Activated CD4-positive, CD25-positive, alpha-beta regulatory T cell treated with anti-CD3 and anti-CD28 coated beads, Interleukin-2, amount 50 U/mL, for 16 hours (primary cell): ENCODE results near the gene SYTL1.

Source experiments
- DNase-seq: peaks from one replicate; pipeline ENCODE4 v3.0.0-alpha.2; 2020; ENCODE audit warnings: low read depth, low spot score

SYTL1 gene

DNA sequence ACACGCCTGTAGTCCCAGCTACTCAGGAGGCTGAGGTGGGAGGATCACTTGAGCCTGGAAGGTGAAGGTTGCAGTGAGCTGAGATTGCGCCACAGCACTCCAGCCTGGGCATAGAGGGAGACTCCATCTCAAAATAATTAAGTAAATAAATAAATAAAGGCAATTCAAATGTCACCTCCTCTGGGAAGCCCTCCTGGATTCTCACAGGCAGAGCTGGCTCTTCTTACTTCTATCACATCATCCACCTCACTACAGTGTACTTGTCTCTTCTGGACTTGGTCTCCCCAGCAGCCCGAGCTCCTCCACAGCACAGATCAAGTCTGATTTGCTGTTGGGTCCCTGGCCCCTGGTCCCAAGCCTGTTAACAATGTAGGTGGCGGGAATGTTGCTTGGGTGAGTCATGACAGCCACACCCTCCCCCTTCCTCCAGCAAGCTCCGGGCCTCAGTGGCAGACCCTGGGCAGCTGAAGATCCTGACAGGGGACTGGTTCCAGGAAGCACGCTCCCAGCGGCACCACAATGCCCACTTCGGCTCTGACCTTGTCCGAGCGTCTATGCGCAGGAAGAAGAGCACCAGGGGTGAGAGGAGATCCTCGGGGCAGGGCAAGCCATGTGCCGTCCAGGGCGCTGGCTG is 5.3 kb downstream of the SYTL1 start:
- no peak for DNase-seq

DNA sequence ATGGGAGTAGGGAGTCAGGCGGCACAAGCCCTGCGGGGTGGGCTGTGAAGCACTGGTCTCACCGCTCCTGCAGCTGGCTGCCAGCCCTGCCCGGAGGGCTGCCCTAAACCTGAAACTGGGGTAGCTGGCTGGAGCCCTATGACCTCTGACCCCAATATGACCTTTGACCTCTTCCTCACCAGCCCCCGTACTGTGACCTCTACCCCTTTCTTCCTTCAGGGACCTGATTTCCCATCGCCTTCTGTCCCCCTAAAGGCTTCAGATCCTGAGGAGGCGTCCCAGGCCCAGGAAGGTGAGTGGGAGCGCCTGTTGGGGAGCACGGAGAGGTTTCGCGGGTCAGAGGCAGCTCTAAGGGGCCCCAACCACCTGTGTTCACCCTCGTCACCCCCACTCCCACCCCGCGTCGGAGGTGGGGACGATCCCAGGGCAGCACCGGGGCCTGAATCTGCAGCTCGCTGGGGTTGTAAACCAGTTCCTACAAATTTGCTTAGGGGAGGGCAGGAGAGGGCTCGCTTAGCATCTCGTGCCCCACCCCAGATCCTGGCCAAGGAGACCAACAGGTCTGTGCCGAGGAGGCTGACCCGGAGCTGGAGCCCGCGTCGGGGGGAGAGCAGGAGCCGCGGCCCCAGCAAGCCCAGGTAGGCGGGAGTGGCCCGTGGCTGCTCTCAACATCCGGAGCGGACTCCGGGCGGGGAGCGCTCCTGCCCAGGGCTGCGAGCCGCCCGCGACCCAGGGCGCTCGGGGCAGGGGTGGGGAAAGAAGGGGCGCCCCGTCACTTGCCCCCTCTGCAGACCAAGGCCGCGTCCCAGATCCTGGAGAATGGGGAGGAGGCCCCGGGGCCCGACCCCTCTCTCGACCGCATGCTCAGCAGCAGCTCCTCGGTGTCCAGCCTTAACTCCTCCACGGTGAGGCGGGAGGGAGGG is 7.3 kb downstream of the SYTL1 start:
- no peak for DNase-seq

DNA sequence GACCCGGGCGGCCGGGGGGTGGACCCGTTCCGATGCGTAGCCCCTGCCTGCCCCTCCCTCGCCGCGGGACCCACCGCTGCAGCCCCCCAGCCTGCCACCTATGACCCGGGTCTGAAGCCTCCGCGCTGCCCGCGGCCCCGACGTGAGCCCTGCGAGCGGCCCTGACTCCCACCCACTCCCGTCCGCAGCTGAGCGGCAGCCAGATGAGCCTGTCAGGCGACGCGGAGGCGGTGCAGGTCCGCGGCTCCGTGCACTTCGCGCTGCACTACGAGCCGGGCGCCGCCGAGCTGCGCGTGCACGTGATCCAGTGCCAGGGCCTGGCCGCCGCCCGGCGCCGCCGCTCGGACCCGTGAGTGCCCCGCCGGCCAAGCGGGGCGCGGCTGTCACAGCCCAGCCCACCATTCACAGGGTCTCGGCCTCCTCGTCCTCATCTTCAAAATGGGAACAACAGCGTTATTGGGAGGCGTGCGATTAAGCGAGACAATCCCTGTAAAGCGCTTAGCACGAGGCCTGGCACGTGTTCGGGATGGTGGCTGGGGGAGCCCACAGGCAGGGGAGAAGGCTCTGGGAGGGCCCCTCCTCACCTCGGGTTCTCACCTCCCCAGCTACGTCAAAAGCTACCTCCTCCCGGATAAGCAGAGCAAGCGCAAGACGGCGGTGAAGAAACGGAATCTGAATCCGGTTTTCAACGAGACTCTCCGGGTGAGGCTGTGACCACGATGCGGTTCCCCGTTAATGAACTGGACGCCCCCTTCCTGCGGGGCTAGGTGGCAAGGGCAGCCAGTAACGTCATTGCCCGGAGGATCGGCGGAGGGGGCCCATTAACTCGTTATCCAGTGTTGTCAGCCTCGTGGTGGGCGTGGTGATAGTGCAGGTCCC is 8.2 kb downstream of the SYTL1 start:
- no peak for DNase-seq

DNA sequence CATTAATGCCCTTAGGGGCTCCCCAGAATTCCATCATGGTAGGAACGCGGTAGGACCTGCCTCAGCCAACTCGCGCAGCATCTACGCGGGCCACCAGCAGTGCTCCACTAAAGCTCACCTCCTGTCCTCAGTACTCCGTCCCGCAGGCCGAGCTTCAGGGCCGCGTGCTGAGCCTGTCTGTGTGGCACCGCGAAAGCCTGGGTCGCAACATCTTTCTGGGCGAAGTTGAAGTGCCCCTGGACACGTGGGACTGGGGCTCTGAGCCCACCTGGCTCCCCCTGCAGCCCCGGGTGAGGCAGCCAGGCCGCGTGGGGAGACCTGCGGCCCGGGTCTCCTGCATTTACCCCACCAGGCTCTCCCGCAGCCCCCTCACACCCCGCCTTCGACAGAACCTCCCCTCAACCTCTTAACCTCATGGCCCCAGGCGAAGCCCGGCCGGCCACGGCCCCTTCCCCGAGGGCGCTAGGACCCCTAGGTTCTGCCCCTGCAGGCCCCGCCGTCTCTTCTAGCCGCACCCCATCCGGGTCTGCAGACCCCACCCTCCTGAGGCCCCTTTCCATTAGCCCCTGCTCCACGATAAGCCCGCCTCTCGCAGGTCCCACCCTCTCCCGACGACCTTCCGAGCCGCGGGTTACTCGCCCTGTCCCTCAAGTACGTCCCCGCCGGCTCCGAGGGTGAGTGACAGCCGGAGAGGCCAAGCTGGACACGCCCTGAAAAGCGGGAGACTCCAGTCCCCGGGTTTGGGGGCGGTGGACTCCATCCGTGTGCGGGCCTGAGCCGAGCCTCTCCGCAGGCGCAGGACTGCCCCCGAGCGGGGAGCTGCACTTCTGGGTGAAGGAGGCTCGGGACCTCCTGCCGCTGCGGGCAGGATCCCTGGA is 9.1 kb downstream of the SYTL1 start:
- no peak for DNase-seq

DNA sequence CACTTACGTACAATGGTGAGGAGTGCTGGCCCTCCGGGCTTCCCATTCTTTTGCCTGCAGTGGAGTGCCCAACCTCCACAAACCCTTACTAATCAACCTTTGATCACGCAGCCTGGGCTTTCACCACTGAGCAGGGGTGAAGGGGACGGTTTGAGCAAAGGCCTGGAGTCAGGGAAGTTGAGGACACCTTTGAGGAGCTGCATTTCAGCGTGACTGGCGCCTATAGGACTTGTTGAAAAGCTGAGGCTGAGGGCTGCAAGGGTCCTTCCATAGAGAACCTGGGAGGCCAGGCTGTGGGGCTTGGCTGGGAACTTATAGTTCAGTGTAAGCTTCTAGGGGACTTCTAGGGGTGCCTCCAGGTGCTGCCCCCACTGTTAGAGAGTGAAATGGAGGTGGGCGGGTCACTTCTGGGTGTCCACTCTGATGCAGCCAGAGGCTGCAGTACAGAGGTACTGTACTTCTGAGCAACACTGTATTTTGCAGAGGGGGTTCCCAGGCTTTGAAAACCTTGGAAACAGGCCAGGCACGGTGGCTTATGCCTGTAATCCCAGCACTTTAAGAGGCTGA is 9.8 kb downstream of the SYTL1 start:
- no peak for DNase-seq

DNA sequence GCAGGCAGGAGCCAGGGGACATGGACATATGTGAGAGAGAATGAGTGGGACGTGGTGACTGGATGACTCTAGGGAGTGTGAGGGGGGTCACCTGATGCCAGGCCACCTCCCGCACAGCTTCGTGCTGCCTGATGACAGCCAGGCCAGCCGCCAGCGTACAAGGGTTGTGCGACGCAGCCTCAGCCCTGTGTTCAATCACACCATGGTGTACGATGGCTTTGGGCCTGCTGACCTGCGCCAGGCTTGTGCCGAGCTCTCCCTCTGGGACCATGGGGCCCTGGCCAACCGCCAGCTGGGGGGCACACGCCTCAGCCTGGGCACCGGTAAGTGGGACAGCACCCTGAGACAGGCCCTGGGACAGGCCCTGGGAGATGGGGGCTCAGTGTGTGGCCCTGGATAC is 11.3 kb downstream of the SYTL1 start:
- no peak for DNase-seq

DNA sequence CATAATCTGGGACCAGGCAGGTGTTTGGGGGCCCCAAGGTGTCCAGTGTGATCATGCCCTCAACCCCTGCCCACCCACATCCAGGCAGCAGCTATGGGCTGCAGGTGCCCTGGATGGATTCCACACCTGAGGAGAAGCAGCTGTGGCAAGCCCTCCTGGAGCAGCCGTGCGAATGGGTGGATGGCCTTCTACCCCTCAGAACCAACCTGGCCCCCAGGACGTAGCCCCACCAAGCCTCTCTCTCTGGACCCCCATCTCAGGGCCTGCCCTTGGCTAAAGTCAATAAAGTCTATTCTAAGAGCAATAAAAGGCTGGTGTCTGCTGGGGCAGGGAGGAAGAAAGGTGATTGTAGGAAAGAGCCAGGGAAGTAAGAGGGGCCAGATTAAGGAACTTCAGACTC is 11.8 kb downstream of the SYTL1 start:
- no peak for DNase-seq

DNA sequence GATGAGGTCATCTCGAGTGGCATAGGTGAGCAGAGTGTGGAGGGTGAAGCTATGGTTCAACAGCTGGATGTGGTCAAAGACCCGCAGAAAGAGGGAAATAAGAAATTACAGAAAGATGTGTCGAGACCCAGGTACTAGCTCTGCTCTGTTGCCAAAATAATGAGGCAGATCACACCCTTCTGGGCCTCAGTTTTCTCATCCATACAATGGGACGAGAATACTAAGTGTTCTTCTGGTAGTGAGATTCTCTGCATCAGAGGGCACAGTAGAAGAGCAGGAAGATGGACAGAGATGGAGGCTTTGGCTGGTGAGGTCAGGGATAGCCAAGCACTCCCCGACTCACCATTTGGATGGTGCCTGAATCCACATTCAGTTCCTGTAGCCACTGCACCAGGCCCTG is 13.9 kb downstream of the SYTL1 start:
- DNase-seq, result no peak

DNA sequence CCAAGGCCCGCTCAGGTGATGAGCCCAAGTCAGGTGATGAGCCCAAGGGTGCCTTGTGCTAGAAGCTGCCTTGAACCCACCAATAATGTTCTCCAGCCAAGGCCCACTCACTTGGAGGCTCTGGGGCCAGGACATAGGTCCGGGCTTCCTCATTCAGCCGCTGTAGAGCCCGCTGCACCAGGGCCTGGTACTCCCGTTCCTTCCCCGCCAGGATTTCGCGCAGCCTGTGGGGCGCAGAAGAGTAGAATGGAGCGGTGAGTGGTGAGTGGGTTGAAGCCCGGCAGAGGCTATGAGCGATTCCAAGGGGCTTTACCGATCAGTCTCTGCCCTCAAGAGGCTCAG is 14.4 kb downstream of the SYTL1 start:
- no peak for DNase-seq

DNA sequence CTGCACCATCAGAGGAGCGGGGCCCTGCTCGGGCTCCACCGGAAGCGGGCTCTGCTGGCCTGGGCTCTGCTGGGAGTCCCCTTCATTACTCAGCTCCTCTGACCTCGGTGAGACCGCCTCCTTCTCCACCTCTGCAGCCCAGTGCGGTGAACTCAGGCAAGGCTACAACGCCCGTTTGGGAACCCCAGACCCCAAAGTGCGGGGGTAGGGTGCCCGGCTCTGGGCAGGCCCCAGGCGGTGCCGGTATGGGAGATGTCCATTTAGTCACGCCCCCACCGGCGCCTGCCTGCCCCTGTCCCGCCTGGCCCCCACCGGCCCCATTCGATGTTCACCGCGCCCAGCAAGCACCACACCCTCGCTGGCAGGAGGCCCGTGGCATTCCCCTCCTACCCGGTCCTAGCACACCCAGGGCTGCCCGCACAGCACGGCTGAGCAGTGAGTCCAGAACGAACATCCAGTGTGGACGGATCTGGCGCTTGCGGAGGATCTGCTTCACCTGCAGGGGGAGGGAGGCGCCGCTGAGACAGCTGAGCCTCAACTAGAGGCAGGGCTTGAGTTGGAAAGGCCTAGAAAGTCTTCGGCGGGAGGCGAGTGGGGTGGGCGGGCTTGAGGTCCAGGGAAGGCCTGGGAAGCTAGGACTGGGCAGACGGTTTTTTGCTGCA is 14.9 kb downstream of the SYTL1 start:
- no peak for DNase-seq

DNA sequence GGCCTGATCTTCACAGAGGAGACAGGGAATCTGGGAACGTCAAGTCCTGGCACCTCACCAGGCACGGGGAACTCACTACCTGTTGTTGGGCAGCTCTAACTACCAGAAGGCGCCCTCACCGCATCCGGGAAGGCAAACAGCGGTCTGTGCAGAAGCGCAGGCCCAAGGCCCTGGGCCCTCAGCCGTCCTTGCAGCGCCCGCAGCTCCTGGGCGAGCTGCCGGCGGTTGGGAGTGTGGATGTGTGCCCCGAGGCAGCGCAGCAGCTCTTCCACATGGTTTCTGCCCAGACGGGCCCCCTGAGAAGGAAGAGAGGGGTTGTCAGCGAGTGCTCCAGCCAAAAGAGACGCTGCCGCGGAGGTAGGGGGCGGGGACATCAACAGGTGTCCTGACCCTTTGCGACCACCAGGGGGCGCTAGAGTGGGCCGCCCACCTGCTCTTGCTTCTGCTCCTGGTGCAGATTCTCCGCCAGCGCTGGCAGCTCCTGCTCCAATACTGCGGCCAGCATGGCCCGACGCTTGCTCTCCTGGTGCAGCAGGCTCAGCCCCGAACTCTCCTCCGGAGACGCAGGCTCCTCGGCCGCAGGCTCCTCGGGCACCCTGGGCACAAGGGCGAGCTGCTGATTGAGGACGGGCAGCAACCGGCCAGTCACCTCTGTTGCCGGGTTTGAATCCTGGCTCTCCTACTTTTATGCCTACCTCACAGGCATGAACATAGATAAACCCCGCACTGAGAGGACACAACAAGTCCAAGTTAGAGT is 15.6 kb downstream of the SYTL1 start:
- DNase-seq, result peak; percentile 70

DNA sequence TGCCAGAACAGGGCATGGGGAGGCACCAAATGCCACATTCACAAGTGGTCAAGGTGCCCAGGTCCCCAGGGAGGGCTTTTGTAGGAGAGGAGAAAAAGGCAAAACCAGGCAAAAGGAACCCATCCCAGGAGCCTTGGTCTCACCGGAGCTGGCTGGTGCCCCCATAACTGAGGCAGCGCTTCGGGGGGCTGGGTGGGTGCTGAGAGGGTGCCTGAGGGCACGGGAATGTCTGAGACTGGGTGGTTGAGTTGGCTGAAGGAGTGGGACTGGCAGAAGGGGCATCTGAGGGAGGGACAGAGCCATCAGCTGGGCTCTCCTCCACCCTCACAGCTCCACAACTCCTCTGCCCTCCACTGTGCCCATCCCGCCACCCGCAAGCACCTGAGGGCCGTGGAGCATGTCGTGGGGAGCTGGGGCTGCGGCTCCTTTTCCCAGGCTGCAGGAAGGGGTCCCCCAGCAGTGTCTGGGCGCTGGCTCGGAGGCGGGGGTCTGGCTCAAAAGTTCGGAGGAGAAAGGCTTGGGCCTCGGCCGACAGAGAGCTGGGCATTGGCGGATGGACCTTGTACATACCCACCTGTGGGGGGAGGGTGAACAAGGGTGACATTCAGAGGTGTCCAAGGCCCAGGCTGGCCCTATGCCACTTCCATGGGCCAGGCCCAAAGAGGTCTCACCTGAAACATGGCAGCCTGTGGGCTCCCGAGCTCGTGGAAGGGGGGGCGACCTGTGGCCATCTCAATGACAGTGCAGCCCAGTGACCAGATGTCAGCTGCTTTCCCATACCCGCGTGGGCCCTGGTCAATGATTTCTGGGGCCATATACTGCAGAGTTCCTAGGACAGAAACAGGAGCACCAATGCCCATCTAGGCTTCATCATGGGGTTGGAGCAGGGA is 16.5 kb downstream of the SYTL1 start:
- no peak for DNase-seq

DNA sequence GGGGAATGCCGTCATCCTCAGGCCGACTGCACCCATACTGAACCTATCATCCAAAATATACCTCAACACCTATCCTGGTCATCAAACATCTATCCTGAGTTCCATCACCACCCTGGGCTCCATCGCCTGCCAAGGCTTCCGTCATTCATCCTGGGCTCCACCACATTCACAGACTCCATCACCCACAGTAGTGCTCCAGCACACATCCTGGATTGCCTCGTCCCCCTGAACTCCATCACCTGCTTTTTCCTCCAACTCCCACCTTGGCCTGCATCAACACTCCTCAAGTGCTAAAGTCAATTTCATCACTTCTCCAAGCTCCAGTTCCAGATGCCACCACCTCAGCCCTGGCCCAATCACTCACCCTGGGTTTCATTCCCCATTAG is 17.1 kb downstream of the SYTL1 start:
- DNase-seq, result no peak

DNA sequence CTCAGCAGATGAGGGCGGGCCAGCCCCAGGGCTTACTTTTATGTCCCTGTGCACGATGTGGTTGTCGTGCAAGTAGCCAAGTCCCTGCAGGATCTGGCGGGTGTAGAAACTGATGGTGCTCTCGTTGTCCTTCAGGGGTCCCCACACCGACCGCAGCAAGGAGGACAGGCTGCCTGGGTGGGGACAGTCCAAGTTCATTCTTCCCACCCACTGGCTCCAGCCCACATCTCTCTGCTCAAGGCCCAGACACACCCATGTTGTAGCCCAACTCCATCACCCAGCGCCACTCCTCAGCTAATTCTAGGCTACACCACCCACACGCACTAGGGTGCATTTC is 18.0 kb downstream of the SYTL1 start:
- DNase-seq, result no peak

DNA sequence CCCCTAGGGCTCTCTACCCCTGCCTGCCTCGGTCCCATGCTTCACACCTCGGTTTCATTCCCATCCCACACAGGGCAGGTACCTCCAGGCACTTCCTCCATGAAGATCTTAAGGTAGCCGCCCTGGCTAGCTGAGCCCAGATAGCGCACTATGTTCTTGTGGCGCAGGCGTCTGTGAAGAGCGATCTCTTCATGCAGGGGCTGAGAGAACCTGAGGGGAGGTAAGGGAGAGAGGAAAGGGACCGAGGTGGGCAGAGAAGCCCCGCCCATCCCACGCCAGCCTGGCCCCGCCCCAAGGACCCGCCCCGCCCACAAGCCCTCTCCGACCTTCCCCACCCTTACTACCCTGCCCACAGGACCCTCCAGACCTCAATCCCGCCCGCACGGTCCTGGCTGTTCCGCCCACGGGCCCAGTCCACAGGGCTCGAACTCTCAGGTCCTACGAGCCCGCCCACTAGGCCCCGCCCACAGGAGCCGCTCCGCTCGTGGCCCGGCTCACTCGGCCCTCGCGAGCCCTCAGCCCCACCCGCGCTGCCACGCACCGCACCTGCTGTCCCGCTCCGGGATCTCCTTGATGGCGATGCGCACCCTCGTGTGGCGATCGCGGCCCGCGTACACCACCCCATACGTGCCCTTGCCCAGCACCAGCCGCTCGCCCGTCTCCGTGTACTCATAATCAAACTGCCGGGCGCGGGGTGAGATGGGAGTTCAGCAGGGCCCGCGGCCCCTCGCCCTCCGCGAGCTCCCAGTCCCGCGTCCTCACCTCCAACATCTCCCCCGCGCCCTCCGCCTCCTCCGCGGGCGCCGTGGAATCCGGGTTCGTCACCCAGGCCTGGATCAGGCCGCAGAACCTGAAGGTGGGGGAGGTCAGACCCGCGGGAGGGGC is 18.6 kb downstream of the SYTL1 start:
- DNase-seq, result no peak

DNA sequence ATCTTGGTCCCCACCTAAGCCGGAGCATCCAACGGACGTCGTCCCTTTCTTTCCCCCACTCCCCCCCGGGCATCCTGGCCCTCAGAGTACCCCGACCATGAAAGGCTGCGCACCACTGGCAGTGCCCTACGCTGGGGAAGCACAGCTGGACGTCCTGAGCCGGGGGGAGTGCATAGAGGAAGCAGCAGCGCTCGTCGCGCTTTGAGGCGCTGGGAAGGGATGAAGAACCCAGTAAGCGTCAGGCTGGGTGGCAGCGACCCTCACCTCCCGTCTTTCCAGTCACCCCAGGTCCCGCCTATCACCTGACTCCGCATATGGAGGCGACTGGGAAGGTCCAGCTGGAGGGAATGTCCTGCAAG is 19.2 kb downstream of the SYTL1 start:
- no peak for DNase-seq

DNA sequence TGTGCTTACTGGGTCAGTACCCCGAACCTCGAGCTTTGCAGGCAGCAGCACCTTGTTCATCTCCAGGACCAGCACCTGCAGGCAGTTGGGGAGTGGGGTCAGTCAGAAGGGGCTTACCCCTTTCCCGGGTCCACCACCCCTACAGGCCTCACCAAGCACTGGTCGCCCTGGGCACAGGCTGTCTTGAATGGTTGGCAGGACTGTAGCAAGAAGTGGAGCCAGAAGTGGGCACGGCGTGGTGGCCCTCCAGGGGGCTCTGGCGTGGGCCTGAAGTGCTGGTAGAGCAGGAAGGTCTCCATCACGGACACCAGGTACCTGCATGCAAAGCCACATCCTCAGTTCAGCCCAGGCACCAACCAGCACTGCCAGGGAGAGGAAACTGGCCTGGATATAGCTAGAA is 19.7 kb downstream of the SYTL1 start:
- no peak for DNase-seq
